ENCODE measurements around the gene ARID4A.
"Not testable (repeated sequence)": the region's sequence is repeated elsewhere in the genome, so short reads cannot be mapped to it uniquely, and the experiment has no call there.

Gene ARID4A

GRCh38 chr14:58332561-58332960 is 34.2 kb downstream of the ARID4A start:
- no peak for DNase-seq
- no peak for TF ChIP-seq CTCF (IDR thresholded peaks at IDR 0.05; ENCODE audit: low read depth, low read length)
- H3K27ac ChIP-seq: no peak overlapping the region
- H3K9me3 ChIP-seq (ENCODE audit: severe bottlenecking): no peaks in the 10 kb centered on the region
- no peak overlapping the region for H3K4me3 ChIP-seq (ENCODE audit: low read depth, low read length)
- H3K27me3 ChIP-seq (ENCODE audit: insufficient read depth, low read depth, severe bottlenecking): no peaks in the 10 kb centered on the region
- H3K36me3 ChIP-seq: peaks cover 29% of the 10 kb centered on the region

GRCh38 chr14:58339666-58340065 is 41.3 kb downstream of the ARID4A start:
- H3K27ac ChIP-seq; H3K27me3 ChIP-seq (ENCODE audit: insufficient read depth, low read depth, severe bottlenecking); H3K4me3 ChIP-seq (ENCODE audit: low read depth, low read length); H3K9me3 ChIP-seq (ENCODE audit: severe bottlenecking); DNase-seq: not testable (repeated sequence)
- H3K36me3 ChIP-seq: peaks cover 13% of the 10 kb centered on the region; the same call in 1 of the 2 replicates

GRCh38 chr14:58341152-58341748 is 42.9 kb downstream of the ARID4A start:
- no peak for TF ChIP-seq CTCF (IDR thresholded peaks at IDR 0.05; ENCODE audit: low read depth, low read length)
- H3K36me3 ChIP-seq: peaks cover 22% of the 10 kb centered on the region
- H3K9me3 ChIP-seq (ENCODE audit: severe bottlenecking): no peaks in the 10 kb centered on the region
- H3K27ac ChIP-seq: no peak overlapping the region
- DNase-seq: no peak
- H3K27me3 ChIP-seq (ENCODE audit: insufficient read depth, low read depth, severe bottlenecking): no peaks in the 10 kb centered on the region
- H3K4me3 ChIP-seq (ENCODE audit: low read depth, low read length): no peak overlapping the region

GRCh38 chr14:58343535-58343934 is 45.2 kb downstream of the ARID4A start:
- peaks cover 26% of the 10 kb centered on the region for H3K36me3 ChIP-seq
- H3K27me3 ChIP-seq (ENCODE audit: insufficient read depth, low read depth, severe bottlenecking); H3K9me3 ChIP-seq (ENCODE audit: severe bottlenecking); H3K27ac ChIP-seq; DNase-seq; H3K4me3 ChIP-seq (ENCODE audit: low read depth, low read length): not testable (repeated sequence)

- H3K27me3 ChIP-seq (ENCODE audit: insufficient read depth, low read depth, severe bottlenecking): no peaks in the 10 kb centered on the region
- H3K36me3 ChIP-seq: peaks cover 33% of the 10 kb centered on the region
- H3K4me3 ChIP-seq (ENCODE audit: low read depth, low read length): no peak overlapping the region
- no peak for DNase-seq
- H3K27ac ChIP-seq: no peak overlapping the region
- H3K9me3 ChIP-seq (ENCODE audit: severe bottlenecking): no peaks in the 10 kb centered on the region
- no peak for TF ChIP-seq CTCF (IDR thresholded peaks at IDR 0.05; ENCODE audit: low read depth, low read length)
Observed at GRCh38 chr14:58353516-58354299, 55.4 kb downstream of the ARID4A start.

GRCh38 chr14:58354808-58355207 is 56.5 kb downstream of the ARID4A start:
- no peaks in the 10 kb centered on the region for H3K9me3 ChIP-seq (ENCODE audit: severe bottlenecking)
- no peak for TF ChIP-seq CTCF (IDR thresholded peaks at IDR 0.05; ENCODE audit: low read depth, low read length)
- no peaks in the 10 kb centered on the region for H3K27me3 ChIP-seq (ENCODE audit: insufficient read depth, low read depth, severe bottlenecking)
- H3K27ac ChIP-seq: no peak overlapping the region
- no peak overlapping the region for H3K4me3 ChIP-seq (ENCODE audit: low read depth, low read length)
- H3K36me3 ChIP-seq: peaks cover 29% of the 10 kb centered on the region
- no peak for DNase-seq

Measured in WERI-Rb-1 (cell line).